NCI-H2227 (cell line): ENCODE results near the gene KRTAP5-5.
A peak's percentile ranks its signal among the peaks of the same experiment; 100 is the strongest.
"Not testable (repeated sequence)": the region's sequence is repeated elsewhere in the genome, so short reads cannot be mapped to it uniquely, and the experiment has no call there.

Source experiments
- DNase-seq: peaks from one replicate; lab custom pipeline; 2025; ENCODE audit not compliant: unreplicated experiment; lab: John Stamatoyannopoulos, UW

The KRTAP5-5 gene

GRCh38 chr11:1629326-1630185 lies at the start of gene KRTAP5-5:
TSS of gene KRTAP5-5 (plus strand) at chr11:1629775. CDS start at chr11:1629841, 66 bp downstream.
- no peak for DNase-seq

- DNase-seq, result no peak
Observed at GRCh38 chr11:1581976-1582375, 47.6 kb upstream of the KRTAP5-5 start.

GRCh38 chr11:1582909-1583308 lies 46.7 kb upstream of the KRTAP5-5 start:
- DNase-seq, result not testable (repeated sequence)

- not testable (repeated sequence) for DNase-seq
Observed at GRCh38 chr11:1584661-1585370, 44.8 kb upstream of the KRTAP5-5 start, which contains the start of gene KRTAP5-1. TSS of gene KRTAP5-1 (minus strand) at chr11:1585283. CDS start at chr11:1585249, 34 bp downstream.

- no peak for DNase-seq
Observed at GRCh38 chr11:1586699-1587098, 42.9 kb upstream of the KRTAP5-5 start.

- DNase-seq, result not testable (repeated sequence)
Observed at GRCh38 chr11:1589191-1589963, 40.2 kb upstream of the KRTAP5-5 start.

GRCh38 chr11:1589996-1590395 lies 39.6 kb upstream of the KRTAP5-5 start:
- DNase-seq, result no peak

GRCh38 chr11:1592628-1593027 lies 36.9 kb upstream of the KRTAP5-5 start:
- peak; percentile 25 for DNase-seq

GRCh38 chr11:1595994-1596575 lies 33.5 kb upstream of the KRTAP5-5 start:
- not testable (repeated sequence) for DNase-seq

GRCh38 chr11:1596576-1597121 lies 32.9 kb upstream of the KRTAP5-5 start:
- not testable (repeated sequence) for DNase-seq

GRCh38 chr11:1597331-1597993 lies 32.1 kb upstream of the KRTAP5-5 start:
- DNase-seq, result no peak

GRCh38 chr11:1597994-1598380 lies 31.6 kb upstream of the KRTAP5-5 start, which contains the start of gene KRTAP5-2:
TSS of gene KRTAP5-2 (minus strand) at chr11:1598294. CDS start at chr11:1598250, 44 bp downstream.
- no peak for DNase-seq

- not testable (repeated sequence) for DNase-seq
Observed at GRCh38 chr11:1598406-1598805, 31.2 kb upstream of the KRTAP5-5 start.

- no peak for DNase-seq
Observed at GRCh38 chr11:1598816-1599215, 30.8 kb upstream of the KRTAP5-5 start.

- DNase-seq, result no peak
Observed at GRCh38 chr11:1600626-1601025, 28.9 kb upstream of the KRTAP5-5 start.

GRCh38 chr11:1601663-1602062 lies 27.9 kb upstream of the KRTAP5-5 start:
- DNase-seq, result not testable (repeated sequence)

GRCh38 chr11:1603629-1604028 lies 25.9 kb upstream of the KRTAP5-5 start:
- no peak for DNase-seq

- no peak for DNase-seq
Observed at GRCh38 chr11:1604181-1604580, 25.4 kb upstream of the KRTAP5-5 start.

GRCh38 chr11:1604711-1605110 lies 24.9 kb upstream of the KRTAP5-5 start:
- DNase-seq, result no peak

GRCh38 chr11:1605923-1606322 lies 23.7 kb upstream of the KRTAP5-5 start:
- not testable (repeated sequence) for DNase-seq
